ES-I3 (cell line): ENCODE measurements around the gene RIMKLB.
"Not testable (repeated sequence)": the region's sequence is repeated elsewhere in the genome, so short reads cannot be mapped to it uniquely, and the experiment has no call there.

Experiments used
- H3K36me3 ChIP-seq: 2 replicates; pipeline ENCODE4 v1.6.1; 2013; ENCODE audit warnings: mild to moderate bottlenecking, low read length, control low read depth, moderate library complexity; ENCODE audit not compliant: insufficient read depth
- H3K4me1 ChIP-seq: 2 replicates; pipeline ENCODE4 v1.6.1; 2013; ENCODE audit warnings: mild to moderate bottlenecking, control low read depth, low read length; ENCODE audit not compliant: insufficient read depth
- H3K9ac ChIP-seq: 2 replicates; pipeline ENCODE4 v1.6.1; 2013; ENCODE audit warnings: low read depth, mild to moderate bottlenecking, low read length, moderate library complexity
- H3K9me3 ChIP-seq: 2 replicates; pipeline ENCODE4 v1.6.1; 2013; ENCODE audit warnings: mild to moderate bottlenecking, low read length, moderate library complexity; ENCODE audit not compliant: control insufficient read depth, insufficient read depth

Gene RIMKLB

DNA sequence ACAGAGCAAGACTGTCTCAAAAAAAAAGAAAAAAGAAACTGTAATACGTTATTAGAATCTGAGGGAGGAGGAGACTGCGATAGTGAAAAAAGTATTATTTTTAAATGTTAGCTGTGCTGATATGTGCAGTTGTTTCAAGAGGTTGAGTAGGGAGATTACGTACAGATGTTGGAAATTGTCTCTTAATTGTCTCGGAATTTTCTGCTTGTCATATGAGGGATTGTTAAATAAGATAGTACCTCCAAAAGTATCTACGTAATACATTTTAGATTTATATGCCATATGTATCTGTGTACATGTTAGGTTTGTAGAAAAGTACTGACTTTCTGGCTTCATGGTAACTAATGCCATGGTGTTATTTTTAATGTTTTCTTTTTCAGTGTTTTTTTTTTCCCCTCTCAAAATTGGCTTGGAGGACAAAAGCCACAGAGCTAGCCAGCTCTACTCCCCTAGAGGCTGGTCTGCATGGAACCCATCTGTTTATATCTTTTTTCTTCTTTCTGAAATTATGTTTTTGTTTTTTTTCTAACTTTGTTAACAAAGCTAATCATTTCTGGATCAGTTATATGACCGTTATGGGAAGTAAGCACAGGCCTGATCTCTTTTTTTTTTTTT, 3.4 kb downstream of the RIMKLB start:
- Histone ChIP-seq H3K36me3 (peaks cover 4% of the 10 kb centered on the region; the same call in 1 of the 2 replicates), H3K9me3 (no peaks in the 10 kb centered on the region), H3K4me1 (peaks cover 10% of the 10 kb centered on the region; the same call in 1 of the 2 replicates), H3K9ac (no peak overlapping the region)

DNA sequence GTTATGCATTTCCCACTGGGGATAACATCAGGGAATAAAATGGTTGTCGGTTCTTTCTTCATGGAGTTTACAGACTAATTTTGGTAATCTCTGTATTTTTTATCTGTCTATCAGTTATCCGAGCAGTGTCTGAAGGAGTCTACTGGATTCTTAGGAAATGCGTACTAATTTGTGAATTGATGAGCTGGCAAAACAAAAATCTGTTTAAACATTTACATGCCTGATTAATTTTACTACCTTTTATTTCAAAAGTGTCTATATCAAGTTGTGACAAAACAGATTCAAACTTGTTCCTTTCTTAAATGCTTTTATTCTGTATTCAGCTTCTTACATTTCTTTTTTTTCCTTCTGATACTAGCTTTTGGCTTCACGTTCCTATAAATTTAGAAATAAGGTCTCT, 4.4 kb downstream of the RIMKLB start:
- peaks cover 9% of the 10 kb centered on the region; the same call in 1 of the 2 replicates for H3K36me3 ChIP-seq
- no peak overlapping the region for H3K9ac ChIP-seq
- H3K4me1 ChIP-seq: peaks cover 8% of the 10 kb centered on the region; the same call in 1 of the 2 replicates
- no peaks in the 10 kb centered on the region for H3K9me3 ChIP-seq

DNA sequence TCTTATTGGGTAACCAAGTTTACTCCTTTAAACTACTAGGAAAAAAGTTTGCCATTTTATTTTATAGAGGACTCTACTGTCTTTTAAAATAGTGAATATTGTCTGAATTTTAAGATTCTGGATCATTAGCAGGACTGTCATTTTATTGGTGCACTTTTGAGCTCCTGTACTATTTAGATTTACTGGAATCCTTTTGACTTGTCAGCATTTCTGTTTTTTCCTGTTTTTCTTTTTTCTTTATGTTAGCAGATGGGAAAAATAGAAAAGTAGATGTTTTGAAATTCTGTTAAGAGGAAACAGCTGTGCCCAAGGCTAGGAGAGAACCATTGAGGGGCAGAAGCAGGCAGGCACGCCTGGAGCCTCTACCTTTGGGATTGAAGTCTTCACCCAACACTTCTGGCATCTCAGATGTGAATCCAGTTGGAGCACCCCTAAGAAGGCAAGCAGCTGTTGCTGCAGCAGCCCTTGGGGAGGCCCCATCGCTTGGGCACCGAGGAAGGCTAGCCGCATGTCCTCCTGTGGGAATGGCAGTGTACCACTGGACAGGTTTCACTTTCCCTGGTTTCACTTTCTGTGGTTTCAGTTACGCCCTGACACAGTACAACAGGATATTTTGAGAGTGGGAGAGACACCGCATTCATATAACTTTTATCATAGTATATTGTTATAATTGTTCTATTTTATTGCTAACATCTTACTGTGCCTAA, 11.5 kb downstream of the RIMKLB start:
- no peak overlapping the region for H3K9ac ChIP-seq
- H3K9me3 ChIP-seq: no peaks in the 10 kb centered on the region
- H3K4me1 ChIP-seq: no peaks in the 10 kb centered on the region
- H3K36me3 ChIP-seq: peaks cover 10% of the 10 kb centered on the region; the same call in 1 of the 2 replicates

DNA sequence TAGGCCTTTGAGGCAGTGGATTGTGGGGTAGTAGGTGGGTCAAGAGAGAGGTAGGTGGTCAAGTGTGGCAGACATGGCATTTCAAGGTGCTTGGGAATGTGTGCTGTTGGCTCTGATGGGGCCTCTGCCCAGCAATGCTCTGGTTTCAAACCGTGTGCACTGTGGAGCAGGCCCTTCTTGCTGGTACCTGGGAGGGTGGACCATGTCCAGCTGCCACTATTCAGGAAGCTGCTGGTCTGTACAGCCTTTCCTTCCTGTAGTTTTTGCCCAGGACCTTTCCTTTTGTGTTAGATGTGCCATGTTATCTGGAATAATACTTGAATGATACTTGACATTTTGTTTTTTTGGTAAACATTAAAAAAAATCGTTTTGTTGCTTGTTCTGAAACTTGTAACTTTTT, 14.8 kb downstream of the RIMKLB start:
- Histone ChIP-seq H3K36me3 (peaks cover 4% of the 10 kb centered on the region; the same call in 1 of the 2 replicates), H3K4me1 (no peaks in the 10 kb centered on the region), H3K9me3 (no peaks in the 10 kb centered on the region), H3K9ac (no peak overlapping the region)

DNA sequence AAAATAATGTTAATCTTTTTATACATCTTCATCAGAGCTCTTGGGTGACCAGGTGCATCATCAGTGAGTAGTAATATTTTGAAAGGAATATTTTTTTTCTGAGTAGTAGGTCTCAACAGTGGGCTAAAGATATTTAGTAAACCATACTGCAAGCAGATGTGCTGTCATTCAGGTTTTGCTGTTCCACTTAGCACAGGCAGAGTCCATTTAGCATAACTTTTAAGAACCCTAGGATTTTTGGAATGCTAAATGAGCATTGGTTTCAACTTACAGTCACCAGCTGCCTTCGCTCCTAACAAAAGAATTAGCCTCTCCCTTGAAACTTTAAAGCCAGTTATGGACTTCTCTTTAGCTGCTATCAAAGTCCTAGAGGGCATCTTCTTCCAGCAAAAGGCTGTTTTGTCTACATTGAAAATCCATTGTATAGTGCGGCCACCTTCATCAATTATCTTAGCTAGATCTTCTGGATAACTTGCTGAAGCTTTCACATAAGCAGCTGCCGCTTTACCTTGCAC, 24.6 kb downstream of the RIMKLB start:
- Histone ChIP-seq H3K9me3 (no peaks in the 10 kb centered on the region), H3K36me3 (peaks cover 17% of the 10 kb centered on the region), H3K4me1 (peaks cover 10% of the 10 kb centered on the region; the same call in 1 of the 2 replicates), H3K9ac (no peak overlapping the region)

DNA sequence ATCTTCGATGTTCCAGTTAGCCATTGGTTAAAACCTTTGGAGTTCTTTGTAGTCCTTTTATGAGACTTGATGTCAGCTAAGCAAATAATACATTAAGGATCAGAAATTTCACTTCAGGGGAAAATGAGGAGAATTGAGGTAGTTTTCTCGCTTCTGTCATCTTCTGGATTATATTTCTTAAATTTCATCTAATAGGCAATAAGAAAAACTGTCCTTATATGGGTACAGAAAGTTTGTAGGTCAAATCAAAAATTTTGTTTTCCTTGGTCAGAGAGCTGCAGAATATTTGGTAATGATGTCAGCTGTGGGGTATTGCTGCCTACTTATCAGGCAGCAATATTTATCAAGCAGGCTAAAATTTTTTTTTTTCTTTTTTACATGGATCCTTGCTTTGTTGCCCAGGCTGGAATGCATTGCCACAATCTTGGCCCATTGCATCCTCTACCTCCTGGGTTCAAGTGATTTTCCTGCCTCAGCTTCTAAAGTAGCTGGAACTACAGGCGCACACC, 37.1 kb downstream of the RIMKLB start:
- Histone ChIP-seq H3K9me3 (no peaks in the 10 kb centered on the region), H3K9ac (no peak overlapping the region), H3K36me3 (0 out of 2 replicates have a peak, but pooled peaks cover 4% of the 10 kb centered on the region), H3K4me1 (no peaks in the 10 kb centered on the region)

DNA sequence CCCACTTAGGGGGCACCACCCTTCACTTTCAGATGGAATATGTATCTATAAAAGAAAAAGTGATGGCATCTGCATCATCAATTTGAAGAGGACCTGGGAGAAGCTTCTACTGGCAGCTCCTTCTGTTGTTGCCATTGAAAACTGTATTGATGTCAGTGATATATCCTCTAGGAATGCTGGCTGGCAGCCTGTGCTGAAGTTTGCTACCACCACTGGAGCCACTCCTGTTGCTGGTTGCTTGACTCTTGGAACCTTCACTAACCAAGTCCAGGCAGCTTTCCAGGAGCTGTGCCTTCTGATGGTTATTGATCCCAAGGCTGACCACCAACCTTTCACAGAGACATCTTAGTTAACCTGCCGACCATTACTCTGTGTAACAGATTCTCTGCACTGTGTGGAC, 44.7 kb downstream of the RIMKLB start:
- Histone ChIP-seq H3K9me3 (no peaks in the 10 kb centered on the region), H3K4me1 (no peaks in the 10 kb centered on the region), H3K36me3 (0 out of 2 replicates have a peak, but pooled peaks cover 4% of the 10 kb centered on the region), H3K9ac (no peak overlapping the region)

DNA sequence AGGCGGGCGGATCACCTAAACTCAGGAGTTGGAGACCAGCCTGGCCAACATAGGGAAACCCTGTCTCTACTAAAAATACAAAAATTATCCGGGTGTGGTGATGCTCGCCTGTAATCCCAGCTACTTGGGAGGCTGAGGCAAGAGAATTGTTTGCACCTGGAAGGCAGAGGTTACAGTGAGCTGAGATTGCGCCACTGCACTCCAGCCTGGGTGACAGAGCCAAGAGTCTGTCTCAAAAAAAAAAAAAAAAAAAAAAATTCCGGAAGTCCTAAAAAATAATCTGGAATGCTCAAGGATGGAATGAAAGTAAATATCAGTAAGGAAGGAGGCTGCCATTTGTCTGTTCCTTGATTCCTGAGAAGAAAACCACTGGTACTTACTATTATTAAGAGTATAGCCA, 45.3 kb downstream of the RIMKLB start:
- H3K36me3 ChIP-seq, H3K9me3 ChIP-seq, H3K9ac ChIP-seq, H3K4me1 ChIP-seq: not testable (repeated sequence)

DNA sequence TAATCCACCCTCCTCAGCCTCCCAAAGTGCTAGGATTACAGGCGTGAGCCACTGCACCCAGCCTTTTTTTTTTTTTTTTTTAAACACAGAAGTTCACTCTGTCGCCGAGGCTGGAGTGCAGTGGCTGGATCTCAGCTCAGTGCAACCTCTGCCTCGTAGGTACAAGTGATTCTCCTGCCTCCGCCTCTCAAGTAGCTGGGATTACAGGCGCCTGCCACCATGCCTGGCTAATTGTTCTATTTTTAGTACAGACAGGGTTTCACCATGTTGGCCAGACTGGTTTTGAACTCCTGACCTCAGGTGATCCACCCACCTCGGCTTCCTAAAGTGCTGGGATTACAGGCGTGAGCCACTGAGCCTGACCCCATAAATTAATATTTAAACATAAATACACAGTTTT, 47.8 kb downstream of the RIMKLB start:
- not testable (repeated sequence) for H3K9ac ChIP-seq, H3K9me3 ChIP-seq, H3K36me3 ChIP-seq, H3K4me1 ChIP-seq

DNA sequence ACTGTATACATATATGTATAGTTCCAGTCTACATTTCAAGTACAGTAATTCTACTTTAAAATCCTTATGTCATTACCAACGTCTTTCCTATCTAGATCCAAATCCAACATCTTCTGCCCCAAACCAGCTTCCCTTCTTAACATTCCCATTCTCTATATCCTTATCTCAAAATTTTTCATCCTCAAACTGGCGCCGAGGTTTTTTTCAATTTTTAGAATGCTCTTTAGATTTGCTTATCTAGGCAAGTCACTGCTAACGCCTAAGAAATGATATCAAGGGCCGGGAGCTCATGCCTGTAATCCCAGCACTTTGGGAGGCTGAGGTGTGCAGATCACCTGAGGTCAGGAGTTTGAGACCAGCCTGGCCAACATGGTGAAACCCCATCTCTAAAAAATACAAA, 48.3 kb downstream of the RIMKLB start:
- Histone ChIP-seq H3K9me3 (no peaks in the 10 kb centered on the region), H3K4me1 (no peaks in the 10 kb centered on the region), H3K36me3 (peaks cover 2% of the 10 kb centered on the region; the same call in 1 of the 2 replicates), H3K9ac (no peak overlapping the region)

DNA sequence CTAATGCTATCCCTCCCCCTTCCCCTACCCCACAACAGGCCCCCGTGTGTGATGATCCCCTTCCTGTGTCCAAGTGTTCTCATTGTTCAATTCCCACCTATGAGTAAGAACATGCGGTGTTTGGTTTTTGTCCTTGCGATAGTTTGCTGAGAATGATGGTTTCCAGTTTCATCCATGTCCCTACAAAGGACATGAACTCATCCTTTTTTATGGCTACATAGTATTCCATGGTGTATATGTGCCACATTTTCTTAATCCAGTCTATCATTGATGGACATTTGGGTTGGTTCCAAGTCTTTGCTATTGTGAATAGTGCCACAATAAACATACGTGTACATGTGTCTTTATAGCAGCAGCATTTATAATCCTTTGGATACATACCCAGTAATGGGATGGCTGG, 62.3 kb downstream of the RIMKLB start:
- not testable (repeated sequence) for H3K9me3 ChIP-seq, H3K9ac ChIP-seq, H3K4me1 ChIP-seq, H3K36me3 ChIP-seq

DNA sequence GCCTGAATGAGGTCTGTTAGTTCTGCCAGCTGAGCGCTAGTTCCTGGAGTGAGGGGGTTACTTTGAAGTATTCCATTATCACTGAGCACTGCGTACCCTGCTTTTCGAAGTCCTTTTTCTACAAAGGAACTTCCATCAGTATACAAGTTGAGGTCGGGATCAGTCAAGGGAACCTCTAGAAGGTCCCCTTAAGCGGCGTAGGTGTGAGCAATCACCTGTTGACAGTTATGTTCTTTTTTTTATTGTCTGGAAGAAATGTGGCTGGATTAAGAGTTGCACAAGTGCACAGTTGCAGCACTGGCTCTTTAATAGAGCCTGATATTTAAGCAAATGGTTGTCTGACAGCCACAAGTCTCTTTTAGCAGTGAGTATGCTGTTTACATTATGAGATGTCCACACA, 64.9 kb downstream of the RIMKLB start:
- H3K36me3 ChIP-seq, H3K9me3 ChIP-seq, H3K4me1 ChIP-seq, H3K9ac ChIP-seq: not testable (repeated sequence)

DNA sequence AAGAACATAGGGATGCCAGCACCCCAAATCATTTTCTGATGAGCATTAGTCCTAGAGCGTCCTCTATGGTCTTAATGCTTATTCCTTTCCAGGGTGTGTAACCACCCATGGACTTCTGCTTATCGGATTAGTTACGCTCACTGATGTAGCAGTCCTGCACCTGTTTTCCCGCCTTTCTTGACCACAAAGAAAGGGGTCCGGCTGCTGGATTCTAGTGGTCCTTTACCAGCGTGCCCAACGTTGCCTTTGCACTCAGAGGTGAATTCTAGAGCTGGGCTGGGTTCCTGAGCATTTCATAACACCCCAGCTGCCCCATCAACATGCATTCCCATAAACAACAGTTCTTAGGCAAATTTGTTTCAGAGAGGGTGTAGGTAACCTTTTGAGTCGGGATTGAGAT, 68.3 kb downstream of the RIMKLB start:
- not testable (repeated sequence) for H3K9me3 ChIP-seq, H3K36me3 ChIP-seq

DNA sequence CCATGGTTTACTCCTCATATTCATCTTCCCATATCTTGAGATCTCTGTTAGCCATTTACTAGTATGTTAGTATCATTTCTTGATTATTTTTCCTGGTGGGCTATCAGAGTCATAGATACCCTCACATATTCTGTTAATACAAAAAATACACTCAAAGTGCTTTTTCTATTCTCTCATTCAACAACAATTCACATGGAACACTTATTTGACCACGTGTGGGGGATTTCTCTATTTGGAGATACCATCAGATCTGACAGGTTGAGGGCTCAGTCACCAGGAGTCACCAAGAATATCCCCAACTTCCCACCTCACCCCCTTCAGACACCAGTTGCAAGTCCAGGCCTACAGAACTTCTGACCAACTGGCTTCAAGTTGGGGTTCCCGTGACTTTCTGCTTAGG, 72.7 kb downstream of the RIMKLB start:
- Histone ChIP-seq H3K9me3 (no peaks in the 10 kb centered on the region), H3K36me3 (peaks cover 10% of the 10 kb centered on the region), H3K4me1 (no peaks in the 10 kb centered on the region), H3K9ac (no peak overlapping the region)

More for the DNA sequence above, 68.3 kb downstream of the RIMKLB start:
- not testable (repeated sequence) for H3K4me1 ChIP-seq, H3K9ac ChIP-seq

DNA sequence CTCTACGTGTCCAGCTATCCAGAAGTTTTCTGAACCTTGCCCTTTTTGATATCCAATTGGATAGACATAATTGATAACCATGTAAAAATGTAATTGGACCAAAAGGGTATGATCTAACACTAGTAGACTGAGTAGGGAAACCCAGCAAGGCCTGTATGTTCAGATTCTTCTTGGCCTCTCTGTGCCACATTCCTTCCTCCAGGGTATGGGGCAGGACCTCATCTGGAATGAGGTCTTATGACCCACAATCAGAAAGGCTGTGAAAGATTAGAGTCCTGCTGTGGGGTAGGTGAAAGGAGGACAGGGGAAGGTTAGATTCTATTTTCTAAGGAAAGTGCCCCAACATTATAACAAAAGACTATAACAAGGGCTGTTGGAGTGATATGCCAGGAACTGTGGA, 73.3 kb downstream of the RIMKLB start:
- H3K4me1 ChIP-seq: no peaks in the 10 kb centered on the region
- no peak overlapping the region for H3K9ac ChIP-seq
- H3K9me3 ChIP-seq: no peaks in the 10 kb centered on the region
- peaks cover 10% of the 10 kb centered on the region for H3K36me3 ChIP-seq
